ENCODE results near the gene ANKRD36C.
"Not testable (repeated sequence)": the region's sequence is repeated elsewhere in the genome, so short reads cannot be mapped to it uniquely, and the experiment has no call there.

- TF ChIP-seq, protein P1, sequence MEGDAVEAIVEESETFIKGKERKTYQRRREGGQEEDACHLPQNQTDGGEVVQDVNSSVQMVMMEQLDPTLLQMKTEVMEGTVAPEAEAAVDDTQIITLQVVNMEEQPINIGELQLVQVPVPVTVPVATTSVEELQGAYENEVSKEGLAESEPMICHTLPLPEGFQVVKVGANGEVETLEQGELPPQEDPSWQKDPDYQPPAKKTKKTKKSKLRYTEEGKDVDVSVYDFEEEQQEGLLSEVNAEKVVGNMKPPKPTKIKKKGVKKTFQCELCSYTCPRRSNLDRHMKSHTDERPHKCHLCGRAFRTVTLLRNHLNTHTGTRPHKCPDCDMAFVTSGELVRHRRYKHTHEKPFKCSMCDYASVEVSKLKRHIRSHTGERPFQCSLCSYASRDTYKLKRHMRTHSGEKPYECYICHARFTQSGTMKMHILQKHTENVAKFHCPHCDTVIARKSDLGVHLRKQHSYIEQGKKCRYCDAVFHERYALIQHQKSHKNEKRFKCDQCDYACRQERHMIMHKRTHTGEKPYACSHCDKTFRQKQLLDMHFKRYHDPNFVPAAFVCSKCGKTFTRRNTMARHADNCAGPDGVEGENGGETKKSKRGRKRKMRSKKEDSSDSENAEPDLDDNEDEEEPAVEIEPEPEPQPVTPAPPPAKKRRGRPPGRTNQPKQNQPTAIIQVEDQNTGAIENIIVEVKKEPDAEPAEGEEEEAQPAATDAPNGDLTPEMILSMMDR (IDR thresholded peaks at IDR 0.05): not testable (repeated sequence)
- not testable (repeated sequence) for TF ChIP-seq EZH2phosphoT487, EZH2 (IDR thresholded peaks at IDR 0.05)
Observed at GRCh38 chr2:96016321-96016720, 24.7 kb upstream of the ANKRD36C start.
